HepG2 (cell line): ENCODE measurements around the gene UTP15. TPM values are rescaled to one million over a fixed set of nuclear protein-coding genes. Genes with fewer than 3 reads are reported as not detected.

Source experiments
- ATF2 ChIP-seq: sonication (generic); formaldehyde crosslinking; IDR thresholded peaks from 2 replicates; pipeline ENCODE4 v1.4.0; 2020; ENCODE audit warnings: missing genetic modification reagents
- CEBPG ChIP-seq: IDR thresholded peaks from 2 replicates; pipeline ENCODE4 v1.6.1; 2016
- EEA1 ChIP-seq: sonication (generic); formaldehyde crosslinking; IDR thresholded peaks from 2 replicates; pipeline ENCODE4 v1.5.1; 2020; ENCODE audit warnings: mild to moderate bottlenecking, missing genetic modification reagents, borderline replicate concordance
- GMEB1 ChIP-seq: sonication (generic); formaldehyde crosslinking; IDR thresholded peaks from 2 replicates; pipeline ENCODE4 v1.5.1; 2020; ENCODE audit warnings: missing genetic modification reagents, mild to moderate bottlenecking, borderline replicate concordance
- HES4 ChIP-seq: sonication (generic); formaldehyde crosslinking; IDR thresholded peaks from 2 replicates; pipeline ENCODE4 v1.9.0; 2021; ENCODE audit warnings: mild to moderate bottlenecking, missing genetic modification reagents, borderline replicate concordance
- KAT8 ChIP-seq: IDR thresholded peaks from 2 replicates; pipeline ENCODE4 v1.6.1; 2016; ENCODE audit warnings: missing genetic modification reagents, missing compliant biosample characterization
- MBNL3 ChIP-seq: fragments of 250-450 bp; sonication (Bioruptor Pico); conservative IDR thresholded peaks from 2 replicates; pipeline ENCODE4 v1.8.0; 2022; ENCODE audit warnings: mild to moderate bottlenecking, inconsistent platforms
- MED8 ChIP-seq: sonication (generic); formaldehyde crosslinking; IDR thresholded peaks from 2 replicates; pipeline ENCODE4 v1.8.1; 2023; ENCODE audit warnings: mild to moderate bottlenecking, missing genetic modification reagents; ENCODE audit not compliant: insufficient replicate concordance
- MIER3 ChIP-seq: IDR thresholded peaks from 2 replicates; pipeline ENCODE4 v1.6.1; 2016; ENCODE audit warnings: missing compliant biosample characterization, borderline replicate concordance
- MLXIP ChIP-seq: sonication (generic); formaldehyde crosslinking; IDR thresholded peaks from 2 replicates; pipeline ENCODE4 v1.9.0; 2021; ENCODE audit warnings: missing genetic modification reagents, borderline replicate concordance
- MTA1 ChIP-seq: sonication (generic); formaldehyde crosslinking; IDR thresholded peaks from 2 replicates; pipeline ENCODE4 v1.4.0; 2020; ENCODE audit warnings: missing genetic modification reagents, mild to moderate bottlenecking, borderline replicate concordance
- NFKBIZ ChIP-seq: IDR thresholded peaks from 2 replicates; pipeline ENCODE4 v1.6.1; 2018; ENCODE audit warnings: missing genetic modification reagents, missing compliant biosample characterization
- RORA ChIP-seq: sonication (generic); formaldehyde crosslinking; IDR thresholded peaks from 2 replicates; pipeline ENCODE4 v1.5.0; 2020; ENCODE audit warnings: mild to moderate bottlenecking, missing genetic modification reagents, moderate library complexity
- TRAFD1 ChIP-seq: sonication (generic); formaldehyde crosslinking; IDR thresholded peaks from 2 replicates; pipeline ENCODE4 v1.5.1; 2020; ENCODE audit warnings: missing genetic modification reagents, mild to moderate bottlenecking, borderline replicate concordance
- ZBTB38 ChIP-seq: sonication (generic); formaldehyde crosslinking; IDR thresholded peaks from 2 replicates; pipeline ENCODE4 v1.5.1; 2020; ENCODE audit warnings: mild to moderate bottlenecking, missing genetic modification reagents
- ZKSCAN1 ChIP-seq: fragments of 150-350 bp; IDR thresholded peaks from 2 replicates; pipeline ENCODE4 v1.6.1; 2014; ENCODE audit warnings: low read length
- ZMAT5 ChIP-seq: sonication (generic); formaldehyde crosslinking; IDR thresholded peaks from 2 replicates; pipeline ENCODE4 v1.5.0; 2020; ENCODE audit warnings: mild to moderate bottlenecking, low read depth, missing genetic modification reagents, borderline replicate concordance
- ZNF282 ChIP-seq: fragments of 450-650 bp; IDR thresholded peaks from 2 replicates; pipeline ENCODE4 v1.6.1; 2018; ENCODE audit not compliant: partially characterized antibody
- ZNF709 ChIP-seq: sonication (generic); formaldehyde crosslinking; IDR thresholded peaks from 2 replicates; pipeline ENCODE4 v1.5.0; 2020; ENCODE audit warnings: mild to moderate bottlenecking, missing genetic modification reagents
- ZNF749 ChIP-seq: sonication (generic); formaldehyde crosslinking; IDR thresholded peaks from 2 replicates; pipeline ENCODE4 v1.8.0; 2022; ENCODE audit warnings: mild to moderate bottlenecking, missing genetic modification reagents, moderate library complexity, borderline replicate concordance
- ZZZ3 ChIP-seq: sonication (generic); formaldehyde crosslinking; IDR thresholded peaks from 2 replicates; pipeline ENCODE4 v1.4.0; 2020; ENCODE audit warnings: missing genetic modification reagents, mild to moderate bottlenecking, borderline replicate concordance
- polyA plus RNA-seq, 8 experiments: library from polyadenylated mRNA; depleted of rRNA in 3 of 8; stranded (reverse) in 7 of 8; unstranded in 1 of 8; fragments of >200 nt; fragmentation: Illumina TruSeq in 4 of 8; extraction: Trizol in 4 of 8; gene quantifications; 2 replicates each; pipeline versions ENCODE4 v1.2.1 to v1.2.3, GENCODE V29; 2011 to 2016; ENCODE audit warnings: low read depth in 4 of 8, missing spikeins in 1 of 8, mixed read lengths in 1 of 8; ENCODE audit not compliant: insufficient read depth in 1 of 8
- total RNA-seq, 5 experiments: library from RNA; depleted of rRNA; stranded (reverse); fragments of >200 nt; fragmentation: Illumina TruSeq; extraction: Trizol; gene quantifications; 2 replicates each; pipeline ENCODE4 v1.2.3, GENCODE V29; 2016; ENCODE audit warnings: low read depth in 1 of 5

UTP15 gene
- total and polyA plus RNA-seq, 2 of the 13 experiments (the other 11 are each of a cell fraction or from before 2014, with no cell fraction given) = 7.3 to 35.8 TPM

- TF ChIP-seq ATF2 (peak; percentile 51), HES4 (CRISPR knock-in tag) (no peak), ZZZ3 (CRISPR knock-in tag) (peak; percentile 40; the same call in 1 of the 2 replicates), NFKBIZ (no peak), MIER3 (CRISPR knock-in tag) (0 out of 2 replicates have a peak, but pooled peaks have one; percentile 32), ZKSCAN1 (no peak), ZNF282 (no peak), ZNF749 (peak; percentile 48; the same call in 1 of the 2 replicates), MTA1 (CRISPR knock-in tag) (peak; percentile 43; the same call in 1 of the 2 replicates), ZNF709 (peak; percentile 81), MLXIP (no peak), TRAFD1 (CRISPR knock-in tag) (no peak), RORA (no peak), ZMAT5 (CRISPR knock-in tag) (no peak), CEBPG (CRISPR knock-in tag) (peak; percentile 13; the same call in 1 of the 2 replicates), EEA1 (no peak), MED8 (CRISPR knock-in tag) (no peak), ZBTB38 (CRISPR knock-in tag) (no peak), KAT8 (peak; percentile 95), GMEB1 (peak; percentile 98), MBNL3 (CRISPR knock-in tag) (no peak)
Measured at GRCh38 chr5:73565139-73565968, at the start of gene UTP15, which contains the start of gene ANKRA2 (continued).
